T47D (cell line): Measurements from ENCODE around the gene ZNF138.
A peak's percentile ranks its signal among the peaks of the same experiment; 100 is the strongest.
"Not testable (repeated sequence)": the region's sequence is repeated elsewhere in the genome, so short reads cannot be mapped to it uniquely, and the experiment has no call there.

Experiments
- DNase-seq, 2 experiments: peaks; one replicate each; pipeline versions ENCODE4 v3.0.0 to v3.0.0-alpha.2; 2011 to 2012; ENCODE audit warnings: low read depth in 1 of 2, low spot score in 1 of 2
- JUND ChIP-seq: IDR thresholded peaks from 2 replicates; pipeline ENCODE4 v1.6.1; 2012; ENCODE audit warnings: low read depth
- in situ Hi-C: cut with HindIII; loops from 2 replicates; pipeline ENCODE4 v1.10.0; 2016; ENCODE audit warnings: low sequenced_read_pairs, low pct_unique_long_range_greater_than_20kb

ZNF138 gene

GRCh38 chr7:64849924-64850499 lies 55.8 kb downstream of the ZNF138 start:
- TF ChIP-seq JUND, result no peak
- in situ Hi-C loops, result no loop called here
- no peak for DNase-seq

GRCh38 chr7:64853679-64854078 lies 59.5 kb downstream of the ZNF138 start:
- DNase-seq, result no peak
- no peak for TF ChIP-seq JUND
- in situ Hi-C loops, result no loop called here

GRCh38 chr7:64854969-64855368 lies 60.7 kb downstream of the ZNF138 start:
- no peak for TF ChIP-seq JUND
- in situ Hi-C loops, result no loop called here
- no peak for DNase-seq

- DNase-seq, result peak in 1 of 2 experiments; percentile 50
- TF ChIP-seq JUND, result no peak
- in situ Hi-C loops, result no loop called here
Measured at GRCh38 chr7:64863021-64863420, 68.8 kb downstream of the ZNF138 start.

GRCh38 chr7:64863530-64863929 lies 69.3 kb downstream of the ZNF138 start:
- in situ Hi-C loops, DNase-seq: not testable (repeated sequence)

- in situ Hi-C loops, result no loop called here
- TF ChIP-seq JUND, result no peak
- no peak for DNase-seq
Measured at GRCh38 chr7:64863969-64864368, 69.7 kb downstream of the ZNF138 start.

GRCh38 chr7:64867863-64868440 lies 73.7 kb downstream of the ZNF138 start:
- DNase-seq, result no peak
- no peak for TF ChIP-seq JUND
- in situ Hi-C loops, result no loop called here

GRCh38 chr7:64868499-64868898 lies 74.3 kb downstream of the ZNF138 start:
- no peak for DNase-seq
- in situ Hi-C loops, result no loop called here
- TF ChIP-seq JUND, result no peak

- TF ChIP-seq JUND, result no peak
- peak in 1 of 2 experiments; percentile 21 for DNase-seq
- in situ Hi-C loops, result no loop called here
Measured at GRCh38 chr7:64869121-64869725, 75.0 kb downstream of the ZNF138 start.

GRCh38 chr7:64869912-64870562 lies 75.8 kb downstream of the ZNF138 start:
- no peak for TF ChIP-seq JUND
- in situ Hi-C loops, result no loop called here
- DNase-seq, result peak in 1 of 2 experiments; percentile 4

GRCh38 chr7:64870656-64871055 lies 76.4 kb downstream of the ZNF138 start:
- DNase-seq, result no peak
- in situ Hi-C loops, result no loop called here
- no peak for TF ChIP-seq JUND

- in situ Hi-C loops, result no loop called here
- DNase-seq, result no peak
- no peak for TF ChIP-seq JUND
Measured at GRCh38 chr7:64871761-64872160, 77.5 kb downstream of the ZNF138 start.
